GM21381 (cell line): Measurements from ENCODE around the gene TIPARP.
A peak's percentile ranks its signal among the peaks of the same experiment; 100 is the strongest.
"Not testable (repeated sequence)": the region's sequence is repeated elsewhere in the genome, so short reads cannot be mapped to it uniquely, and the experiment has no call there.

Experiments
- ATAC-seq: cut with Tn5 transposase; IDR thresholded peaks from one replicate; pipeline ENCODE4 v1.9.1; 2021; ENCODE audit warnings: mild to moderate bottlenecking, moderate library complexity; ENCODE audit not compliant: unreplicated experiment

The TIPARP gene

GRCh38 chr3:156707588-156707987 is 33.2 kb downstream of the TIPARP start:
- no peak for ATAC-seq

GRCh38 chr3:156710429-156710828 is 36.0 kb downstream of the TIPARP start:
- ATAC-seq: no peak

- ATAC-seq: no peak
Observed at GRCh38 chr3:156711113-156711512, 36.7 kb downstream of the TIPARP start.

- ATAC-seq: peak; percentile 87
Observed at GRCh38 chr3:156711944-156712343, 37.6 kb downstream of the TIPARP start.

GRCh38 chr3:156716105-156716862 is 41.9 kb downstream of the TIPARP start:
- no peak for ATAC-seq

GRCh38 chr3:156718622-156719306 is 44.4 kb downstream of the TIPARP start:
- no peak for ATAC-seq

- no peak for ATAC-seq
Observed at GRCh38 chr3:156720826-156721225, 46.4 kb downstream of the TIPARP start.

- no peak for ATAC-seq
Observed at GRCh38 chr3:156721687-156722618, 47.6 kb downstream of the TIPARP start.

- ATAC-seq: peak; percentile 39
Observed at GRCh38 chr3:156723182-156723619, 48.8 kb downstream of the TIPARP start.

- ATAC-seq: no peak
Observed at GRCh38 chr3:156725682-156726081, 51.3 kb downstream of the TIPARP start.

GRCh38 chr3:156726456-156726855 is 52.1 kb downstream of the TIPARP start:
- ATAC-seq: no peak

GRCh38 chr3:156727519-156728205 is 53.3 kb downstream of the TIPARP start:
- ATAC-seq: peak; percentile 83

- ATAC-seq: no peak
Observed at GRCh38 chr3:156728267-156728985, 54.0 kb downstream of the TIPARP start.

GRCh38 chr3:156729460-156730179 is 55.2 kb downstream of the TIPARP start:
- ATAC-seq: no peak

GRCh38 chr3:156731813-156732212 is 57.4 kb downstream of the TIPARP start:
- no peak for ATAC-seq

GRCh38 chr3:156732261-156732660 is 57.9 kb downstream of the TIPARP start:
- ATAC-seq: no peak

GRCh38 chr3:156732715-156733421 is 58.5 kb downstream of the TIPARP start:
- no peak for ATAC-seq

- ATAC-seq: not testable (repeated sequence)
Observed at GRCh38 chr3:156734661-156735060, 60.3 kb downstream of the TIPARP start.

- ATAC-seq: no peak
Observed at GRCh38 chr3:156735471-156735870, 61.1 kb downstream of the TIPARP start.
